Activated CD4-positive, CD25-positive, alpha-beta regulatory T cell treated with anti-CD3 and anti-CD28 coated beads, Interleukin-2, amount 50 U/mL, for 24 hours (primary cell): Measurements from ENCODE around the gene MAML1.
"Not testable (repeated sequence)": the region's sequence is repeated elsewhere in the genome, so short reads cannot be mapped to it uniquely, and the experiment has no call there.

Source experiments
- ATAC-seq, 2 donors: fragments of 150-1000 bp; cut with Tn5 transposase; one replicate each; pipeline ENCODE4 v1.10.0; 2021; ENCODE audit warnings: mild to moderate bottlenecking in 1 of 2, moderate library complexity in 1 of 2

MAML1 gene

GRCh38 chr5:179732412-179732917 is at the start of gene MAML1:
Gene MAML1 (plus strand): TSS chr5:179732822. CDS start chr5:179733113, 291 bp downstream.
- ATAC-seq = peak; percentile 96

GRCh38 chr5:179689212-179689611 is 43.4 kb upstream of the MAML1 start:
- ATAC-seq = not testable (repeated sequence)

GRCh38 chr5:179694561-179694960 is 38.1 kb upstream of the MAML1 start:
- no peak for ATAC-seq

GRCh38 chr5:179696603-179697002 is 36.0 kb upstream of the MAML1 start:
- no peak for ATAC-seq

GRCh38 chr5:179697108-179697507 is 35.5 kb upstream of the MAML1 start:
- no peak for ATAC-seq

- not testable (repeated sequence) for ATAC-seq
Measured at GRCh38 chr5:179697543-179697942, 35.1 kb upstream of the MAML1 start.

GRCh38 chr5:179697993-179698934 is 34.4 kb upstream of the MAML1 start:
- peak; percentile 87 to 90 for ATAC-seq

- no peak for ATAC-seq
Measured at GRCh38 chr5:179698935-179699615, 33.5 kb upstream of the MAML1 start, which contains the start of gene CANX. Gene CANX (plus strand): TSS chr5:179698967. CDS start chr5:179705682, 6,715 bp downstream.

GRCh38 chr5:179699616-179700237 is 32.9 kb upstream of the MAML1 start:
- ATAC-seq = peak; percentile 17 to 21

- no peak for ATAC-seq
Measured at GRCh38 chr5:179700401-179700918, 32.2 kb upstream of the MAML1 start.

GRCh38 chr5:179716286-179716685 is 16.3 kb upstream of the MAML1 start:
- no peak for ATAC-seq

GRCh38 chr5:179720222-179720621 is 12.4 kb upstream of the MAML1 start:
- no peak for ATAC-seq

- ATAC-seq = no peak
Measured at GRCh38 chr5:179724163-179724562, 8.5 kb upstream of the MAML1 start.

GRCh38 chr5:179727106-179727505 is 5.5 kb upstream of the MAML1 start:
- no peak for ATAC-seq

- ATAC-seq = no peak
Measured at GRCh38 chr5:179729303-179729702, 3.3 kb upstream of the MAML1 start.

GRCh38 chr5:179729727-179730126 is 2.9 kb upstream of the MAML1 start:
- ATAC-seq = no peak

- no peak for ATAC-seq
Measured at GRCh38 chr5:179730356-179730755, 2.3 kb upstream of the MAML1 start.

- ATAC-seq = no peak
Measured at GRCh38 chr5:179730852-179731251, 1.8 kb upstream of the MAML1 start.

GRCh38 chr5:179731791-179732411 is 721 bp upstream of the MAML1 start:
- ATAC-seq = peak; percentile 34 to 40

GRCh38 chr5:179732918-179733771 is 523 bp downstream of the MAML1 start:
- peak; percentile 14 to 30 for ATAC-seq

GRCh38 chr5:179733772-179734126 is 1.1 kb downstream of the MAML1 start:
- ATAC-seq = no peak
